Trophoblast cell (in vitro differentiated cells and primary cell): ENCODE data around the gene FAM117A.

Source experiments
- DNase-seq, 2 donors: peaks; one replicate each; pipeline ENCODE4 v3.0.0-alpha.2; 2016
- H2AFZ ChIP-seq: 2 replicates; pipeline ENCODE4 v1.6.1; 2013; ENCODE audit warnings: low read length, moderate library complexity, mild to moderate bottlenecking; ENCODE audit not compliant: insufficient read depth, poor library complexity
- H2AK5ac ChIP-seq: 2 replicates; pipeline ENCODE4 v1.6.1; 2013; ENCODE audit warnings: mild to moderate bottlenecking, low read length
- H2BK120ac ChIP-seq: 2 replicates; pipeline ENCODE4 v1.6.1; 2013; ENCODE audit warnings: low read length, mild to moderate bottlenecking, moderate library complexity; ENCODE audit not compliant: insufficient read depth, poor library complexity
- H2BK12ac ChIP-seq: 2 replicates; pipeline ENCODE4 v1.6.1; 2013; ENCODE audit warnings: mild to moderate bottlenecking, low read length, moderate library complexity
- H2BK5ac ChIP-seq: 2 replicates; pipeline ENCODE4 v1.6.1; 2013; ENCODE audit warnings: low read length, low read depth, moderate library complexity, mild to moderate bottlenecking; ENCODE audit not compliant: poor library complexity
- H3K14ac ChIP-seq: 2 replicates; pipeline ENCODE4 v1.6.1; 2013; ENCODE audit warnings: mild to moderate bottlenecking, low read length
- H3K18ac ChIP-seq: 2 replicates; pipeline ENCODE4 v1.6.1; 2013; ENCODE audit warnings: mild to moderate bottlenecking, low read length
- H3K23ac ChIP-seq: 2 replicates; pipeline ENCODE4 v1.6.1; 2013; ENCODE audit warnings: low read length
- H3K27ac ChIP-seq: 2 replicates; pipeline ENCODE4 v1.5.1; 2013; ENCODE audit warnings: low read depth, mild to moderate bottlenecking, inconsistent platforms, low read length, moderate library complexity
- H3K27me3 ChIP-seq: 2 replicates; pipeline ENCODE4 v1.6.1; 2013; ENCODE audit warnings: inconsistent platforms, mild to moderate bottlenecking, low read length, moderate library complexity; ENCODE audit not compliant: insufficient read depth
- H3K36me3 ChIP-seq, 2 experiments: 1 replicate in 1 of 2; 2 replicates in 1 of 2; pipeline ENCODE4 v1.6.1; 2013; ENCODE audit warnings: low read length in 2 of 2, mild to moderate bottlenecking in 2 of 2, moderate library complexity in 1 of 2; ENCODE audit not compliant: insufficient read depth in 2 of 2, control insufficient read depth in 1 of 2
- H3K4ac ChIP-seq: 2 replicates; pipeline ENCODE4 v1.6.1; 2013; ENCODE audit warnings: low read depth, mild to moderate bottlenecking, low read length, moderate library complexity
- H3K4me1 ChIP-seq, 2 experiments: 1 replicate in 1 of 2; 2 replicates in 1 of 2; pipeline ENCODE4 v1.6.1; 2013; ENCODE audit warnings: low read length in 2 of 2, mild to moderate bottlenecking in 2 of 2, moderate library complexity in 1 of 2; ENCODE audit not compliant: insufficient read depth in 2 of 2, control insufficient read depth in 1 of 2
- H3K4me2 ChIP-seq: 2 replicates; pipeline ENCODE4 v1.6.1; 2013; ENCODE audit warnings: inconsistent platforms, mild to moderate bottlenecking, low read length, moderate library complexity
- H3K4me3 ChIP-seq: 2 replicates; pipeline ENCODE4 v1.5.1; 2013; ENCODE audit warnings: mild to moderate bottlenecking, low read depth, low read length, inconsistent platforms
- H3K79me1 ChIP-seq: one replicate; pipeline ENCODE4 v1.6.1; 2013; ENCODE audit warnings: low read length
- H3K79me2 ChIP-seq: 2 replicates; pipeline ENCODE4 v1.6.1; 2013; ENCODE audit warnings: low read length, mild to moderate bottlenecking; ENCODE audit not compliant: control insufficient read depth, insufficient read depth, poor library complexity
- H3K9ac ChIP-seq: 2 replicates; pipeline ENCODE4 v1.6.1; 2013; ENCODE audit warnings: mild to moderate bottlenecking, low read length
- H3K9me3 ChIP-seq: 2 replicates; pipeline ENCODE4 v1.6.1; 2013; ENCODE audit warnings: low read depth, mild to moderate bottlenecking, control low read depth, inconsistent platforms, low read length; ENCODE audit not compliant: insufficient read depth
- H4K12ac ChIP-seq: 2 replicates; pipeline ENCODE4 v1.6.1; 2013; ENCODE audit warnings: low read depth, mild to moderate bottlenecking, low read length, moderate library complexity
- H4K8ac ChIP-seq: 2 replicates; pipeline ENCODE4 v1.6.1; 2013; ENCODE audit warnings: low read depth, mild to moderate bottlenecking, low read length, moderate library complexity
- H4K91ac ChIP-seq: one replicate; pipeline ENCODE4 v1.6.1; 2013; ENCODE audit warnings: low read depth, mild to moderate bottlenecking, low read length, moderate library complexity
- WGBS: extraction: QIAGEN DNeasy Blood & Tissue Kit; methylation state at CpG from one replicate; pipeline ENCODE4 v1.1.7; 2013; ENCODE audit warnings: missing lambda C conversion rate; ENCODE audit not compliant: insufficient read length, insufficient coverage; ENCODE audit errors: extremely low coverage; 5-methylcytosine and 5-hydroxymethylcytosine counted together

The FAM117A gene

GRCh38 chr17:49747632-49748031 is 16.3 kb downstream of the FAM117A start:
- Histone ChIP-seq H4K8ac (no peak overlapping the region), H4K91ac (no peak overlapping the region), H3K4me2 (no peak overlapping the region), H3K9me3 (no peaks in the 10 kb centered on the region), H2BK5ac (no peak overlapping the region), H3K4ac (no peak overlapping the region), H3K23ac (no peak overlapping the region), H3K4me1 (no peaks in the 10 kb centered on the region), H2AK5ac (no peak overlapping the region), H4K12ac (no peak overlapping the region), H2BK12ac (no peak overlapping the region), H2AFZ (no peak overlapping the region), H3K79me1 (no peaks in the 10 kb centered on the region), H3K4me3 (no peak overlapping the region), H3K9ac (no peak overlapping the region), H3K79me2 (no peaks in the 10 kb centered on the region), H2BK120ac (no peak overlapping the region), H3K14ac (no peak overlapping the region), H3K27ac (no peak overlapping the region), H3K36me3 (peaks cover 0 to 2% of the 10 kb centered on the region in 2 experiments), H3K27me3 (no peaks in the 10 kb centered on the region), H3K18ac (no peak overlapping the region)
- no peak for DNase-seq
- WGBS = no CpG with 5 or more reads among the region's 1 CpG

- no peaks in the 10 kb centered on the region for H3K4me1 ChIP-seq
- no peak overlapping the region for H2BK5ac ChIP-seq
- no peak for DNase-seq
- no peaks in the 10 kb centered on the region for H3K27me3 ChIP-seq
- peaks cover 0 to 2% of the 10 kb centered on the region in 2 experiments for H3K36me3 ChIP-seq
- H2BK120ac ChIP-seq = no peak overlapping the region
- H4K8ac ChIP-seq = no peak overlapping the region
- WGBS = no CpG with 5 or more reads among the region's 5 CpGs
- H3K4me2 ChIP-seq = no peak overlapping the region
- no peaks in the 10 kb centered on the region for H3K79me1 ChIP-seq
- H3K79me2 ChIP-seq = no peaks in the 10 kb centered on the region
- no peak overlapping the region for H3K23ac ChIP-seq
- H4K91ac ChIP-seq = no peak overlapping the region
- H3K27ac ChIP-seq = no peak overlapping the region
- H3K9me3 ChIP-seq = no peaks in the 10 kb centered on the region
- no peak overlapping the region for H3K4ac ChIP-seq
- H4K12ac ChIP-seq = no peak overlapping the region
- no peak overlapping the region for H2AK5ac ChIP-seq
- H3K18ac ChIP-seq = no peak overlapping the region
- H3K9ac ChIP-seq = no peak overlapping the region
- H2AFZ ChIP-seq = no peak overlapping the region
- no peak overlapping the region for H3K14ac ChIP-seq
- H3K4me3 ChIP-seq = no peak overlapping the region
- H2BK12ac ChIP-seq = no peak overlapping the region
These were observed 17.0 kb downstream of the FAM117A start for GRCh38 chr17:49746791-49747490.

- no peak overlapping the region for H4K8ac ChIP-seq
- H3K4ac ChIP-seq = no peak overlapping the region
- H3K23ac ChIP-seq = no peak overlapping the region
- H2AK5ac ChIP-seq = no peak overlapping the region
- no peak overlapping the region for H3K27ac ChIP-seq
- H3K9me3 ChIP-seq = no peaks in the 10 kb centered on the region
- H3K4me1 ChIP-seq = no peaks in the 10 kb centered on the region
- no peak overlapping the region for H3K4me2 ChIP-seq
- H2BK120ac ChIP-seq = no peak overlapping the region
- no peak overlapping the region for H3K18ac ChIP-seq
- DNase-seq = no peak
- no peaks in the 10 kb centered on the region for H3K27me3 ChIP-seq
- H3K14ac ChIP-seq = no peak overlapping the region
- H3K4me3 ChIP-seq = no peak overlapping the region
- H2BK5ac ChIP-seq = no peak overlapping the region
- H2BK12ac ChIP-seq = no peak overlapping the region
- H3K79me1 ChIP-seq = no peaks in the 10 kb centered on the region
- H3K9ac ChIP-seq = no peak overlapping the region
- WGBS = no CpG with 5 or more reads among the region's 1 CpG
- no peak overlapping the region for H4K91ac ChIP-seq
- H4K12ac ChIP-seq = no peak overlapping the region
- H2AFZ ChIP-seq = no peak overlapping the region
- H3K79me2 ChIP-seq = no peaks in the 10 kb centered on the region
- H3K36me3 ChIP-seq = peaks cover 0 to 2% of the 10 kb centered on the region in 2 experiments
These were observed 18.5 kb downstream of the FAM117A start for GRCh38 chr17:49745175-49746139.

- H2BK12ac ChIP-seq = no peak overlapping the region
- no peak overlapping the region for H3K18ac ChIP-seq
- no peak overlapping the region for H2AK5ac ChIP-seq
- H2BK5ac ChIP-seq = no peak overlapping the region
- no peaks in the 10 kb centered on the region for H3K4me1 ChIP-seq
- no peaks in the 10 kb centered on the region for H3K79me1 ChIP-seq
- H3K79me2 ChIP-seq = no peaks in the 10 kb centered on the region
- H2AFZ ChIP-seq = no peak overlapping the region
- WGBS = no CpG with 5 or more reads among the region's 1 CpG
- no peak overlapping the region for H3K9ac ChIP-seq
- DNase-seq = no peak
- H3K23ac ChIP-seq = no peak overlapping the region
- no peak overlapping the region for H3K4ac ChIP-seq
- no peak overlapping the region for H4K8ac ChIP-seq
- H4K12ac ChIP-seq = no peak overlapping the region
- H3K27ac ChIP-seq = no peak overlapping the region
- H3K4me3 ChIP-seq = no peak overlapping the region
- H3K9me3 ChIP-seq = no peaks in the 10 kb centered on the region
- H3K36me3 ChIP-seq = no peaks in the 10 kb centered on the region
- no peaks in the 10 kb centered on the region for H3K27me3 ChIP-seq
- H4K91ac ChIP-seq = no peak overlapping the region
- H2BK120ac ChIP-seq = no peak overlapping the region
- no peak overlapping the region for H3K14ac ChIP-seq
- no peak overlapping the region for H3K4me2 ChIP-seq
These were observed 21.7 kb downstream of the FAM117A start for GRCh38 chr17:49742166-49742638.
